ENCODE measurements around the gene WNT9B.
"Not testable (repeated sequence)": the region's sequence is repeated elsewhere in the genome, so short reads cannot be mapped to it uniquely, and the experiment has no call there.

WNT9B gene

DNA sequence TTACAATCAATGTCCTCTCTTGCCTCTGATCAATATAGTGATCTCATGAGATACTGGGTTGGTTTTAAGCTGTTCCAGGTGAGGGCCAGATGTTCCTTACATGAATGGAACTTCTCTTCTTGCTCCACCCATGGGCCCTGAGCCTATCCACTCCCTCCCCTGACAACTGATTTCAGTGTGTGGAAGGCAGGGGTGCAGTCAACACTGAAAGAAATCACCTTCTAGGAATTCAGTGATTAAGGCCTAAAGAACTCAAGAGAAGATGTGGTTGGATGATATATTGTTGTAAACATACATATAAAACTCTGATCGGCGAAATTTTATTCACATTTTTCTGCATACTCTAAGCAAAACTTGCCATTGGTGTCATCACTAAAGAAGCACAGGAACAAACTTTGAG lies 64.8 kb downstream of the WNT9B start:
- DNase-seq (ENCODE audit: low spot score): no peak

DNA sequence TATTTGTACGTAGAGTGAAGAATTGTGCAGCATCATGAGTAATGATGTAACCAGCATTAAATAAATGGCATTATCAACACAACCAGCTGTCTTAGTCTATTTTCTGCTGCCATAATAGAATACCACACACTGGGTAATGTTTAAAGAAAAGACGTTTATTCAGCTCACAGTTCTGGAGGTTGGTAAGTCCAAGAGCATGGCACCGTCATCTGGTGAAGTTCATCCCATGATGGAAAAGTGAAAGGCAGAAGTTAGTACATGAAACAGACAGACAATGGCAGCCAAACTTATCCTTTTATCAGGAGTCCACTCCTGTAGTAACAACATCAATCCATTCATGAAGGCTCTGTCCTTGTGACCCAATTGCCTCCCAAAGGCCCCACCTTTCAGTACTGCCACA lies 65.2 kb downstream of the WNT9B start:
- DNase-seq (ENCODE audit: low spot score): no peak

DNA sequence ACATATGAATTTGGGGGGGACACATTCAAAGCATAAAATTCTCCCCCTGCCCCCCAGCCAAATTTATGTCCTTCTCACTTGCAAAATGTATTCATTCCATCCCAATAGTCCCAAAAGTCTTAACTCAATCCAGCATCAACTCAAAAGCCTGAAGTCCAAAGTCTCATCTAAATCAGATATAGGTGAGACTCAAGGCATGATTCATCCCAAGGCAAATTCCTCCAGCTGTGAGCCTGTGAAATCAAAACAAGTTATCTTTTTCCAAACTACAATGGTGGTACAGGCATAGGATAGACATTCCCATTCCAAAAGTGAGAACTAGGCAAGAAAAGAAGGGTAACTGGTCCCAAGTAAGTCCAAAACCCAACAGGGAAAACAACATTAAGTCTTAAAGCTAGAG lies 65.7 kb downstream of the WNT9B start:
- no peak for DNase-seq (ENCODE audit: low spot score)

DNA sequence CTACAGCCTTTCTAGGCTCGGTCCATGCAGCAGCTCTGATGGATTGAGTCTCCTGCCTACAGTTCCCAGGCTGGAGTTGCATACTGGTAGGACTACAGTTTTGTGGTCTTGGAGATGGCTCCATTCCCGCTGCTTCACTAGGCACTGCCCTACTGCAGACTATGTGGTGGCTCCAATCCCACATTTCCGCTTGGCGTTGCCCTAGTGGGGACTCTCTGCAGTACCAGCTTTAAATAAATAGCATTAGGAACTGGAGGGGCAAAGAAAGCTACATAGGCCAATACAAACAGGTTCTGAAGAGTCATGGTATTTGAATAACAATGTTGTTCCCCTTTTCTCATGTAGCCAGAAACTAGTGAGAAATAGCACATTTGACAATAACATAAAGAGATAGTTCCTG lies 66.1 kb downstream of the WNT9B start:
- no peak for DNase-seq (ENCODE audit: low spot score)

DNA sequence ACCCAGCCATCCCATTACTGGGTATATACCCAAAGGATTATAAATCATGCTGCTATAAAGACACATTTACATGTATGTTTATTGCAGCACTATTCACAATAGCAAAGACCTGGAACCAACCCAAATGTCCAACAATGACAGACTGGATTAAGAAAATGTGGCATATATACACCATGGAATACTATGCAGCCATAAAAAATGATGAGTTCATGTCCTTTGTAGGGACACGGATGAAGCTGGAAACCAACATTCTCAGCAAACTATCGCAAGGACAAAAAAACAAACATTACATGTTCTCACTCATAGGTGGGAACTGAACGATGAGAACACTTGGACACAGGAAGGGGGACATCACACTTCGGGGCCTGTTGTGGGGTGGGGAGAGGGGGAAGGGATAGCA lies 70.6 kb downstream of the WNT9B start:
- not testable (repeated sequence) for DNase-seq (ENCODE audit: low spot score)

DNA sequence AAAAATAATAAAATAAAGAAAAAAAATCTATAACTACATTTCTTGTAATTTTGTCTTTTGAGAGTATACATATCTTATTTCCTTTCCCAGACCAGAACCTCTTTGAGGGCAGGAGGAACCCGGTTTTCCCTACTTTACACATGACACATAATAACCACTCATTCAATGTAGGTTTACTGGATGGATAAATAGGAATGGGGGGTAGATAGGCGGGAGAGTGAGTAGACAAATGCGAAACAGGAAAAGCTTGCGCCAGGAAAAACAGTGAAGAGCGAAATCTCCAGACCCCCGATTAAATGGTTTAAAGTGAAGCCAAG lies 71.1 kb downstream of the WNT9B start:
- DNase-seq (ENCODE audit: low spot score): no peak

DNA sequence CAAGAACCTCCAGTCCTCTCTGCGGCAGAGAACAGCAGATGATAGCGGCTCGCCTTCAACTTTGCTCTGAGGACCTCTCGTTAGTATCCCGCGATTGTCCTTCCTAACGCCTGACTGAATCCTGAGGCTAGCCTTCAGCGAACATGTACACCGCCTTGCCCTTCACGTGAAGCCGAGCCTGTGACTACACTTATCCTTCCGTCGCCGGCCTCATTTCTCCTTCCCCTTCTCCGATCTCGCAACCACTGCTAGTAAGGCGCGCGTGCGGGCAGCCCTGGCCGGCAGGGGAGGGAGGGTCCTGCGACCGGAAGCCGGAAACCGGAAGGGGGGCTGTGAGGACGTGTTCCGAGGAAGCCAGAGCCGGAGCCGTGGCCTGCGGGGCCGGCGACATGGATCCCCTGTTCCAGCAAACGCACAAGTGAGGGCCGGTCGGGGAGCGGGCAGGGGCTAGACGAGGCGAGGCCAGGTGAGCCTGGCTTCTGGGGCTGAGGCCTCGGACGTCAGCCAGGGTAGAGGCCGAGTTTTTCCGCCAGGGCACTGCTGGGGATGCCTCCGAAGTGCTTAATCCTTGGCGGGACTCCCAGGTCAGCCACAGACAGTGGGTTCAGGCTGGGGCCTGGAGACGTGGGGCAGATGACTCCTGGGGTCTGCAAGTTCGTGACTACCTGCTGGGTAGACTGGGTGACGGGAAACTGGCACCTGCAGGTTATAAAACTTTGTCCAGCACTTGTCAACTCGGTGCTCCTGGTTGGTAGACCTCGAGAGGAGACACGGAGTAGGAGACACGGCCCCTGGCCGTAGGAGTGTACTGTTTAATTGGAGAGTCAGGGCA lies 71.6 kb downstream of the WNT9B start, which contains the start of gene GOSR2:
Gene GOSR2 (plus strand): TSS at position 357 of the 832 bp plus-strand sequence. CDS start 33 bp downstream, at position 390.
- DNase-seq (ENCODE audit: low spot score): peak; percentile 93

DNA sequence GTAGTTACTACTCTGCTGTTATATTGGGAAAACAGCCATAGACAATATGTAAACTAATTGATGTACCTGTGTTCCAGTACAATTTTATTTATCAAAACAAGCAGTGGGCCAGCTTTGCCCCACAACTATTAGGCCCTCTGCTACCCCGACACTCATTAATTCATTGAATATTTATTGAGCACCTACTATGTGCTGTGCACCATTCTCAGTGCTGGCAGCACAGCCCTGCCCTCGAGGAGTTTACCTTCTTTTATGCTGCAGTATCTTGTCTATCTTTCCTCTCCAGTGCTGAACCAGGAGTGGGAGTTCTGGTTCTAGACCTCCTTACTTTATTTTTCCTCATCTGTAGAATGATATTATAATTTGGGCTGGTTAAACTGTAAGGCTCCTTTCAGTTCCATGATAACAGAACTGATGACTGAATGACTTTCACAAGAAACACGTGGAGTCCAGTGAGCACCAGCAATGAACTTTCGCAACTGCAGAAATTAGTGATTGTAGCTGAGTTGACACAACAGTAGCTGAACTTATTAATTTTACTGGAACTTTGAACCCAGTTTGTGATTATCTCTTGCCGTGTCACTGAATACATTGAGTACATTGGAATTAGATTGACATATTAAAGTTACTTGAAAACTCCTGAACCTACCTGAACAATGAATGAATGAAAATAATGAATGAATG lies 73.9 kb downstream of the WNT9B start:
- no peak for DNase-seq (ENCODE audit: low spot score)

DNA sequence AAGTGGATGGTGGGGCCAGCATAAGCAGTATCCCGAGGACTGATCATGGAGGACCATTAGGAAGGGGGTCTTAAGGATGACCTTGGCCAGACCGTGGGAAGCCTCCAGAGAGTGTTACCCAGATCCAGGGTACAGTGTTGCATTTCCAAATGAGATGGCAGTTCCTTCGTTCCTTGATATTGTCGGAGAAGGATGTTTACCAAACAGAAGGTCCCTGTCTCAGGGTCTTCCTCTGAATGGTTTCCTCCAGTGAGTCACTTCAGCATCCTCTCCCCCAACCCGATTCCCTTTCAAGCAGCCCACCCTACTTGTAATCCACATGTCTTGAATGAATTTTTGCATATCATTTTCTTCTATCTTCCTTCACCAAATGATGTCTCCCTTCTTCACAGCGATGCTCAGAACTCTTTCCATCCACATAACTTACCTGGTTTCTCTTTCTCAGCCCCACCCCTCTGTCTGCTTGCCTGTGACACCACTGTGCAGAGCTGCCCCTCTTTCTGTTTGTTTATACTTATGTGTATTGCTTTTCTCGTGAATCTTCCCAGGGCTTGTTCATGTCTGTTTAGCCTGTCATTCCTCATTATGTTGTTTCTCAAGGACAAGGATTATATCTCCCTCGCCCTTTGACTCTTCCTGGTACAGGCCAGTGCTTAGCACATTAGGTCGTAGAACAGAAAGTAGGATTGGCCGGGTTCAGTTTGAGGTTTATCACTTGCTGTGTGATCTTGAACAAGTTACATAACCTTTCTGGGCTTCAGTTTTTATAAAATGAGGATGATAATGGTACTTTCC lies 77.3 kb downstream of the WNT9B start:
- DNase-seq (ENCODE audit: low spot score): no peak

DNA sequence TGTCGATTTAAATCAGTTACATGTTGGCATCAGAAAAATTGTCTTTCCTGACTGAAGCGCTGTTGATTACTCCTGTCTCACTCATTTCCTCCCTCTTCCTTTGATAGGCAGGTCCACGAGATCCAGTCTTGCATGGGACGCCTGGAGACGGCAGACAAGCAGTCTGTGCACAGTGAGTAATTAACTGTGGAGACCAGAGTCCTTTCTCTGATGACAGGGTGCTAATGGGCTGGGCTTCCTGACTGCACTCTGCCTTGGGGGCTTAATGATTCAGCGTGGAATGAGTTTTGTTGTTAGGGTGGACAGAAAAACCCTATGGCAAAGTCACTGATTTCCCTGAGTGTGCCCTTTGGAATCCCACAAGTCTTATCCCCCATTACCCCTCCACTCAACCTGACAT lies 78.0 kb downstream of the WNT9B start:
- no peak for DNase-seq (ENCODE audit: low spot score)

DNA sequence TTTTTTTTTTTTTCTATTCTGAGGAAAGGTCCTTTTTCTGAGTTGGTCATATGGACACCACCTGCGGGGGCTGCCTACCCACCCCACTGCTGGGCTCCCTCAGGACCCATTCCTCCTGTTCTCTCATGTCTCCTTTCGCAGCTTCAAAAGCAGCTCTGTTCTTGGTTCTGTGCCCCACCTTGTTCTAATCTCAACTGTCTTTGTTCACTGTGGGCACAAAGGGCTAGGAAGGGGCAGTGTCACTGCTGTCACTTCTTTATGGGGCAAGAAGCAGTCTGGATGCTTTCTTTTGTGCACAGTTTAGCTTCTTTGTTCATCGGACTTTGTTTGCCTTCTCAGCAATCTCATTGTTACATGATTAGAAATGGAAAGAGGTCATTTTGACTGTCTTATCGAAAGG lies 78.7 kb downstream of the WNT9B start:
- DNase-seq (ENCODE audit: low spot score): no peak

DNA sequence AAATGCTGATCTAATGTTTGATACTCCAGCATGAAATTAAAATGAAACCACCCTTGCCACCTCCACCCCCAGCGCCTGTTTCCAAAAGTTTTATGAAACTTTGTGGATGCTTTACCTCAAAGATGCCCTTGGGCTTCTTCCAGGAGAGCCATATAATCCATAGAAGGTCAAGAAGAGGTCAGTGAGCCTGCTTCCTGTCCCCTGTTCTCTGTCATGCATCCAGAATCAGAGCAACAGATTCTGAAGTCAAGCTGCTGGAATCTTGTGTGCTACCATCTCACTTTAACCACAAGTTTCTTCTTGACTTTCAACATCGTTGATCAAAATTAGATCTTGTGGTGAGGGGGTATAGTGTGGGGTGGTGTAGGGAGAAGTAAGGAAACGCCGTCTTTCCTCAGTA lies 80.2 kb downstream of the WNT9B start:
- DNase-seq (ENCODE audit: low spot score): no peak

DNA sequence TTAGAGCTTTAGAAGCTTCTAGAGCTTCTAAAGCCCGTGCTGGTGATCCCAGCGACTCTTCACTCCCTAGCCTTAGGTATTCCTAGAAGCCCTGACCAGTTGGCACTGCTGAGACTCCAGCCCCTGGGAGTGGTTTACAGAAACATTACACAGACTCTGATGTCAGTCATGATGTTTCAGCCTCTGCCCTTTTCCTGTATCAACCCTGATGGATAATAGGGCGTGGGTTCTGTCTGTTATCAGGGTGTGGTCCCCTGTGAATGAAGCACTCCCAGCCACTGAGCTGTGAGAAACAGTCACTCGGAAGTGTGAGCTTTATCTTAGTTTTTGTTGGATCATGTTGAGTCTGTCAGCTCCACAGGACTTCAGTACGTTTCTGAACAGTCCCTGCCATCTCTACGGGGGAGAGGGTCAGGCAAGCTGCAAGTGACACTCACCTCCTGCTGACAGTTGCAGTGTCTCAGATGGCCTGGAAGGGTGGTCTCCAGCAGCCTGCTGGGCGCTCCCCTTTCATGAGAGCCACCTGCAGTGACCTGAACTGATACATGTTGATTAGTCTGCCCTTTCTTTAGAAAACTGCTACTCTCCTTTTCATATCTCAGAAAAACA lies 84.4 kb downstream of the WNT9B start:
- DNase-seq (ENCODE audit: low spot score): no peak
